ENCODE results near the gene ZNF532. TPM values are rescaled to one million over a fixed set of nuclear protein-coding genes. Genes with fewer than 3 reads are reported as not detected.

Gene ZNF532
- total RNA-seq, 6 experiments from 2014 or later: 43.1 to 56.6 (median 50.1) TPM

DNA sequence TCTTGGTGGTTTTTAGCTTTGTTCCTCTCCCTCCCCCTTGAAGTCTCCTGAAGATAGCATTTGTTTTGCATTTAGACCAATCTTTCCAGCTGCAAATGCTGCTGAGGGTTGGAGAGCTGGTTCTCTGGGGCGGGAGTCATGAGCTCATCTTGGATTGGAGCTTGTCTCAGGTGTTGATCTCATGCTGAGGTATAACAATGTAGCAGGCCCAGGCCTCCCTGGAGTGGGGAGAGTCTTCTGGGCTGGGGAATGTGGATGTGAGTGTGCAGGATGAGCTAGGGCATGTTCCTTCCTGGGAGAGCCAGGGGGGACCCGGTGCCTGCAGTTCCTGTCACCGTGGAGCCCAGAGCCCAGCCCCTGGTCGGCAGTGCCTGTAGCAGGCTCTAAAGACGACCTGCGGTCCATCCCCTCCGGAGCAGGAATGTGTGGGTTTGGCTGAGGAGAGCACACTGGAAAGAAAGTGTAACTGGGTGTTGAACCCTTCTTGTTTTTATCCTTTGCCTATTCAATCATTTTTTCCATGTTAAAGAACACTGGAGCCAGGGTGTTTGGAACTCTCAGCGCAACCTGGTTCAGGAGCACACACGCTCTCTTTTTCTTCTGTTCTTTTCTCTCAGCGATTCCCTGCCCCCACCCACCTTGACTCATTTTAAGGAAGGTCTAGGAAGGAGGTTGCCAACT lies 2.7 kb downstream of the ZNF532 start:
- peaks cover 48% of the 10 kb centered on the region for H3K36me3 Mint-ChIP-seq (ENCODE audit: low read depth)

DNA sequence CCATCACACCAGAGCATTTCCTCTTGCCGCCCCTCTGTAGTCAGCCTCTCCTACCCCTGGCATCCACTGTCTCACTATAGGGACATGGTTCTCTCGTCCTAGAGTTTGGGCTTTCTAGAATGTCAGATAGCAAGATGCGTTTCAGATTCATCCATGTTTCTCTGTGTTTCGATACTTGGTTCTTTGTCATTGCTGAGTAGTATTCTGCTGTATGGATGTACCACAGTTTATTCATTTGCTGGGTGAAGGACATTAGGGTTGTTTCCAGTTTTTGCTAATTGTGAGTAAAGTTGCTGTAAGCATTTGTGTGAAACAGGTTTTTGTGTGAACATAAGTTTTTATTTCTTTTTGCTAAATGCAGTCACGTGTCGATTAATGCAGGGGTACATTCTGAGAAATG lies 3.8 kb downstream of the ZNF532 start:
- Mint-ChIP-seq H3K4me3 (no peak overlapping the region), H3K4me1 (ENCODE audit: low read depth) (peaks cover 89% of the 10 kb centered on the region), H3K9me3 (no peaks in the 10 kb centered on the region), H3K27ac (no peak overlapping the region), H3K27me3 (ENCODE audit: insufficient read depth) (no peaks in the 10 kb centered on the region; the same call in 1 of the 2 replicates), H3K36me3 (ENCODE audit: low read depth) (peaks cover 53% of the 10 kb centered on the region)
- TF ChIP-seq, protein P1, sequence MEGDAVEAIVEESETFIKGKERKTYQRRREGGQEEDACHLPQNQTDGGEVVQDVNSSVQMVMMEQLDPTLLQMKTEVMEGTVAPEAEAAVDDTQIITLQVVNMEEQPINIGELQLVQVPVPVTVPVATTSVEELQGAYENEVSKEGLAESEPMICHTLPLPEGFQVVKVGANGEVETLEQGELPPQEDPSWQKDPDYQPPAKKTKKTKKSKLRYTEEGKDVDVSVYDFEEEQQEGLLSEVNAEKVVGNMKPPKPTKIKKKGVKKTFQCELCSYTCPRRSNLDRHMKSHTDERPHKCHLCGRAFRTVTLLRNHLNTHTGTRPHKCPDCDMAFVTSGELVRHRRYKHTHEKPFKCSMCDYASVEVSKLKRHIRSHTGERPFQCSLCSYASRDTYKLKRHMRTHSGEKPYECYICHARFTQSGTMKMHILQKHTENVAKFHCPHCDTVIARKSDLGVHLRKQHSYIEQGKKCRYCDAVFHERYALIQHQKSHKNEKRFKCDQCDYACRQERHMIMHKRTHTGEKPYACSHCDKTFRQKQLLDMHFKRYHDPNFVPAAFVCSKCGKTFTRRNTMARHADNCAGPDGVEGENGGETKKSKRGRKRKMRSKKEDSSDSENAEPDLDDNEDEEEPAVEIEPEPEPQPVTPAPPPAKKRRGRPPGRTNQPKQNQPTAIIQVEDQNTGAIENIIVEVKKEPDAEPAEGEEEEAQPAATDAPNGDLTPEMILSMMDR (IDR thresholded peaks at IDR 0.05): no peak
- DNase-seq: no peak

More for the DNA sequence above, 2.7 kb downstream of the ZNF532 start:
- H3K27me3 Mint-ChIP-seq (ENCODE audit: insufficient read depth): no peaks in the 10 kb centered on the region; the same call in 1 of the 2 replicates
- TF ChIP-seq, protein P1 (IDR thresholded peaks at IDR 0.05): no peak
- H3K4me1 Mint-ChIP-seq (ENCODE audit: low read depth): peaks cover 89% of the 10 kb centered on the region
- H3K9me3 Mint-ChIP-seq: no peaks in the 10 kb centered on the region
- no peak overlapping the region for H3K27ac Mint-ChIP-seq
- H3K4me3 Mint-ChIP-seq: peak overlapping the region; percentile 28
- DNase-seq: no peak

DNA sequence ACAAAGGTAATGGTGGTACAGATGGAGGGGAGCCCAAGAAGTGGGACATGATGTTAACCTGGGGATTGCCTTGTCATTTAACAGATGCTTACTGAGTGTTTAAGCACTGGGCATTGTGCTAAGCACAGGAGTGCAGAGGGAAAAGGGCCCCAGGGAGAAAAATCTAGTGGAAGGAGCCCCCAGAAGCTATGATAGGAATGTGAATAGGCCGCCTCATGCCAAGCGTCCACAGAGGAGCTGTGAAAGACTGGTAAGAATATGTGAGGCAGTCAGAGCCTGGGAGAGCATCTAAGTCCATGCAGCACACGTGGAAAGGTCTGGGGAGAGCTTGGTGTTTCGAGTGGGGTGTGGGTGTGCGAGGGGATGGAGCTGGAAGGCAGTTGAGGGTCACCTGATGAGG lies 5.5 kb downstream of the ZNF532 start:
- Mint-ChIP-seq H3K4me1 (ENCODE audit: low read depth) (peaks cover 78% of the 10 kb centered on the region), H3K27ac (peak overlapping the region; percentile 89), H3K4me3 (peak overlapping the region; percentile 35), H3K27me3 (ENCODE audit: insufficient read depth) (no peaks in the 10 kb centered on the region; the same call in 1 of the 2 replicates), H3K36me3 (ENCODE audit: low read depth) (peaks cover 67% of the 10 kb centered on the region), H3K9me3 (no peaks in the 10 kb centered on the region)
- DNase-seq: no peak
- TF ChIP-seq, protein P1 (IDR thresholded peaks at IDR 0.05): no peak

DNA sequence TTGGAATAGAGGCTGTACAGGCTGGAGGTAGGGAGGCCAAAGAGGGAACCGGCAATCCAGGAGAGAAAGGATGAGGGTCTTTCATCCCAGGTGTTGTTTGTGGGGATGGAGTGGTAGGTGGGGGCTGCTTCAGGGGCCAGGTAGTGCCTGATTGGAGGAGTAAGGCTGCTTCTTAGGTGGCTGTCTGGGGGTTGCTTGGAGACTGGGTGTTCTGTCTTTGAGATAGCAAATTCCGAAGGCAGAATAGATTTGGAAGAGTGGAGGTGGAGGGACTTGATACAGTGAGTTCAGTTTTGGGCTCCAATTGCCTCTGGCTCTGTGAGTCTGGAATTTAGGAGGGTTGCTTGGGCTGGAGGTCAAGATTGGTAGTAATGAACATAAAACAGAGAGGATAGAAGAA lies 5.9 kb downstream of the ZNF532 start:
- Mint-ChIP-seq H3K36me3 (ENCODE audit: low read depth) (peaks cover 67% of the 10 kb centered on the region), H3K27ac (peak overlapping the region; percentile 89), H3K27me3 (ENCODE audit: insufficient read depth) (no peaks in the 10 kb centered on the region; the same call in 1 of the 2 replicates), H3K9me3 (no peaks in the 10 kb centered on the region), H3K4me3 (peak overlapping the region; percentile 35), H3K4me1 (ENCODE audit: low read depth) (peaks cover 73% of the 10 kb centered on the region)
- TF ChIP-seq, protein P1 (IDR thresholded peaks at IDR 0.05): no peak
- no peak for DNase-seq

DNA sequence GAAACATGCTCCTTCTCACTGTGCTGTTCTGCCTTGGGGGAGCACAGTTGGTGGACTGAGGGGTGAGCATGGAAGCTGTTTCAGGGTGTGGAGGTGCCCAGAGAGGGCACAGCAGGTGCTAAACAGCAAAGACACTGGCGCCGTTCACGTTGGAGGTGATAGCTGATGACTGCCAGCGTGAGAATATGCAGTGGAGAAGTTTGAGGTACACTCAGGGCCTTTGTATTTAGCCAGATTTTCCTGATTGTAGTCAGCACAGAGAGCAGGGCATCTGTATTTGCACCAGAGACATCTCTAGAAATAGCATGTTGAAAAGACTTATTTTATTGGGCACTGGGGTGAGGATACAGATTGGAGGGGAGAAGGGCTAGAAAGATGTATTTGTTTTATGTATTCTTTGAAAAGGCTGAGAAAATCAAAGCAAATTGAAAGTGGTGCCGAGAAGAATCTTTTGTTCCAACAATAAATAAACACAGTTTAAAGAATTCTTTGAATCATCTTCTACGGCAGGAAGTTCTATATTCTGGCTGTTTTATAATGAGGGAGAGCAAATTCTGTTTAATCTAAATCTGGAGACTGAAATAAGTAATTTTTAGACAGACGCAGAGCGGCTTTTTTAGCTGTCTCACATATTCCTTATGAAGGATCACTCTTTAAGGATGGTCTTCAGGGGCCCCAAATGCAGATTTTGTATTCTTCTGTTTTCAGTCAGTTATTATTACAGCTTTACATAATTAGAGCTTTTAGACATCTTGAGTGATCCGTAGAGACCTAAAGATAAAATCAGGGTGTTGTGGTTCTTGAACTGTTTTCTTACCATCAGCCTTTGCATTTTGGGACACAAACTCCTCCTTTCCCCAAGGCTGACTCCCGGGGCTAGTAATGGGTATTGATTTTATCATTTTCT lies 7.1 kb downstream of the ZNF532 start:
- no peaks in the 10 kb centered on the region; the same call in 1 of the 2 replicates for H3K27me3 Mint-ChIP-seq (ENCODE audit: insufficient read depth)
- H3K36me3 Mint-ChIP-seq (ENCODE audit: low read depth): peaks cover 62% of the 10 kb centered on the region
- H3K4me1 Mint-ChIP-seq (ENCODE audit: low read depth): peaks cover 62% of the 10 kb centered on the region
- TF ChIP-seq, protein P1 (IDR thresholded peaks at IDR 0.05): no peak
- no peak for DNase-seq
- peak overlapping the region; percentile 84 for H3K4me3 Mint-ChIP-seq
- H3K9me3 Mint-ChIP-seq: no peaks in the 10 kb centered on the region
- peak overlapping the region; percentile 89 for H3K27ac Mint-ChIP-seq
